IMR-90 (cell line): ENCODE measurements around the gene EIF4H.

Experiments used
- BHLHE40 ChIP-seq: fragments of 150-350 bp; IDR thresholded peaks from 2 replicates; pipeline ENCODE4 v1.6.1; 2016; ENCODE audit warnings: mild to moderate bottlenecking, low read depth, low read length
- CEBPB ChIP-seq: IDR thresholded peaks from 2 replicates; pipeline ENCODE4 v1.6.1; 2012; ENCODE audit warnings: low read depth, low read length, improper control_type of control experiment
- CHD1 ChIP-seq: IDR thresholded peaks from 2 replicates; pipeline ENCODE4 v1.6.1; 2012; ENCODE audit warnings: low read depth, low read length, improper control_type of control experiment
- FOS ChIP-seq: fragments of 150-350 bp; IDR thresholded peaks from 2 replicates; pipeline ENCODE4 v1.6.1; 2016; ENCODE audit warnings: low read depth, low read length
- MAFK ChIP-seq: IDR thresholded peaks from 2 replicates; pipeline ENCODE4 v1.6.1; 2012; ENCODE audit warnings: low read depth, low read length, improper control_type of control experiment
- NFE2L2 ChIP-seq: fragments of 150-350 bp; IDR thresholded peaks from 2 replicates; pipeline ENCODE4 v1.6.1; 2016; ENCODE audit warnings: low read depth, mild to moderate bottlenecking, low read length
- POLR2A ChIP-seq: IDR thresholded peaks from 2 replicates; pipeline ENCODE4 v1.6.1; 2012; ENCODE audit warnings: mild to moderate bottlenecking, low read depth, low read length
- RAD21 ChIP-seq: IDR thresholded peaks from 2 replicates; pipeline ENCODE4 v1.6.1; 2012; ENCODE audit warnings: low read length, improper control_type of control experiment
- RCOR1 ChIP-seq: IDR thresholded peaks from 2 replicates; pipeline ENCODE4 v1.6.1; 2012; ENCODE audit warnings: mild to moderate bottlenecking, low read length, improper control_type of control experiment; ENCODE audit not compliant: insufficient replicate concordance
- SMC3 ChIP-seq: fragments of 150-350 bp; IDR thresholded peaks from 2 replicates; pipeline ENCODE4 v1.6.1; 2016; ENCODE audit warnings: low read depth, mild to moderate bottlenecking, antibody characterized with exemption, low read length, moderate library complexity
- TF ChIP-seq, protein P1 (sequence below): fragments of 150-350 bp; IDR thresholded peaks from 2 replicates; pipeline ENCODE4 v1.6.1; 2016; ENCODE audit warnings: low read depth, mild to moderate bottlenecking, low read length, moderate library complexity, borderline replicate concordance
- TF ChIP-seq, protein P2 (sequence below): conservative IDR thresholded peaks from 2 replicates; pipeline ENCODE4 v1.5.1; 2012; ENCODE audit warnings: mild to moderate bottlenecking, low read depth, low read length, improper control_type of control experiment
- TF ChIP-seq, protein P3 (sequence below): fragments of 150-350 bp; IDR thresholded peaks from 2 replicates; pipeline ENCODE4 v1.6.1; 2017; ENCODE audit warnings: mild to moderate bottlenecking, antibody characterized with exemption, low read length, low read depth

DNA sequence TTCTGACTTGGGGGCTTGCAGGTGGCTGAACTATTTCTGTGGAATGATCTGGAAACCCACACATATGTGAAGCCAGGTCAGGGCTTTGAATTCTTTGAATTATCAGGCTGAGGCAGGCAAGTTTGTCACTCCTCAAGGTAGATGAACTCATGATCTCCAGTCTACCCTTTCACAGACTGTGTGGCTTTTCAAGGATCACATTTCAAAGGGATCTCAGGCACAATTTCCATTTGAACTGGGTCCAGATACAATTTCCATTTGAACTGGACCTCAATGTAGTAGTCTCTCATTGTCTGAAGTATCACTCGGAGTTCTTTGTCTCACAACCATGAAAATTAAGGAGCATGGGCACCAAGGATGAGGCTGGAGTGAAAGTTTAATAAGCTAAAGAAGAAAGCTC lies 25.7 kb upstream of the EIF4H start:
- TF ChIP-seq, protein P1, sequence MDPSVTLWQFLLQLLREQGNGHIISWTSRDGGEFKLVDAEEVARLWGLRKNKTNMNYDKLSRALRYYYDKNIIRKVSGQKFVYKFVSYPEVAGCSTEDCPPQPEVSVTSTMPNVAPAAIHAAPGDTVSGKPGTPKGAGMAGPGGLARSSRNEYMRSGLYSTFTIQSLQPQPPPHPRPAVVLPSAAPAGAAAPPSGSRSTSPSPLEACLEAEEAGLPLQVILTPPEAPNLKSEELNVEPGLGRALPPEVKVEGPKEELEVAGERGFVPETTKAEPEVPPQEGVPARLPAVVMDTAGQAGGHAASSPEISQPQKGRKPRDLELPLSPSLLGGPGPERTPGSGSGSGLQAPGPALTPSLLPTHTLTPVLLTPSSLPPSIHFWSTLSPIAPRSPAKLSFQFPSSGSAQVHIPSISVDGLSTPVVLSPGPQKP: no peak
- no peak for TF ChIP-seq CEBPB
- TF ChIP-seq, protein P2, sequence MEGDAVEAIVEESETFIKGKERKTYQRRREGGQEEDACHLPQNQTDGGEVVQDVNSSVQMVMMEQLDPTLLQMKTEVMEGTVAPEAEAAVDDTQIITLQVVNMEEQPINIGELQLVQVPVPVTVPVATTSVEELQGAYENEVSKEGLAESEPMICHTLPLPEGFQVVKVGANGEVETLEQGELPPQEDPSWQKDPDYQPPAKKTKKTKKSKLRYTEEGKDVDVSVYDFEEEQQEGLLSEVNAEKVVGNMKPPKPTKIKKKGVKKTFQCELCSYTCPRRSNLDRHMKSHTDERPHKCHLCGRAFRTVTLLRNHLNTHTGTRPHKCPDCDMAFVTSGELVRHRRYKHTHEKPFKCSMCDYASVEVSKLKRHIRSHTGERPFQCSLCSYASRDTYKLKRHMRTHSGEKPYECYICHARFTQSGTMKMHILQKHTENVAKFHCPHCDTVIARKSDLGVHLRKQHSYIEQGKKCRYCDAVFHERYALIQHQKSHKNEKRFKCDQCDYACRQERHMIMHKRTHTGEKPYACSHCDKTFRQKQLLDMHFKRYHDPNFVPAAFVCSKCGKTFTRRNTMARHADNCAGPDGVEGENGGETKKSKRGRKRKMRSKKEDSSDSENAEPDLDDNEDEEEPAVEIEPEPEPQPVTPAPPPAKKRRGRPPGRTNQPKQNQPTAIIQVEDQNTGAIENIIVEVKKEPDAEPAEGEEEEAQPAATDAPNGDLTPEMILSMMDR: no peak
- no peak for TF ChIP-seq POLR2A
- no peak for TF ChIP-seq RAD21
- no peak for TF ChIP-seq FOS
- no peak for TF ChIP-seq MAFK
- no peak for TF ChIP-seq BHLHE40
- TF ChIP-seq, protein P3, sequence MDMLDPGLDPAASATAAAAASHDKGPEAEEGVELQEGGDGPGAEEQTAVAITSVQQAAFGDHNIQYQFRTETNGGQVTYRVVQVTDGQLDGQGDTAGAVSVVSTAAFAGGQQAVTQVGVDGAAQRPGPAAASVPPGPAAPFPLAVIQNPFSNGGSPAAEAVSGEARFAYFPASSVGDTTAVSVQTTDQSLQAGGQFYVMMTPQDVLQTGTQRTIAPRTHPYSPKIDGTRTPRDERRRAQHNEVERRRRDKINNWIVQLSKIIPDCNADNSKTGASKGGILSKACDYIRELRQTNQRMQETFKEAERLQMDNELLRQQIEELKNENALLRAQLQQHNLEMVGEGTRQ: no peak
- TF ChIP-seq CHD1: no peak
- no peak for TF ChIP-seq RCOR1
- no peak for TF ChIP-seq NFE2L2
- TF ChIP-seq SMC3: no peak
